K562 (cell line): ENCODE measurements around the gene UFC1. TPM values are rescaled to one million over a fixed set of nuclear protein-coding genes. Genes with fewer than 3 reads are reported as not detected.

ENCODE experiments used
- BCOR ChIP-seq: fragments of 450-650 bp; IDR thresholded peaks from 2 replicates; pipeline ENCODE4 v1.6.1; 2016
- CHD1 ChIP-seq: fragments of 200-600 bp; sonication (generic); IDR thresholded peaks from one replicate; pipeline ENCODE4 v1.6.1; 2012; ENCODE audit warnings: mild to moderate bottlenecking, moderate library complexity, low read length, inconsistent platforms
- CREM ChIP-seq: IDR thresholded peaks from 2 replicates; pipeline ENCODE4 v1.6.1; 2014; ENCODE audit warnings: antibody characterized with exemption, low read depth
- EP400 ChIP-seq: fragments of 450-650 bp; IDR thresholded peaks from 2 replicates; pipeline ENCODE4 v1.6.1; 2017; ENCODE audit warnings: antibody characterized with exemption, mild to moderate bottlenecking, moderate library complexity
- HDAC2 ChIP-seq: fragments of 450-650 bp; IDR thresholded peaks from 2 replicates; pipeline ENCODE4 v1.6.1; 2016; ENCODE audit warnings: mild to moderate bottlenecking
- MYC ChIP-seq, 2 experiments: fragments of 250-450 bp in 1 of 2; sonication (Bioruptor Pico) in 1 of 2; IDR thresholded peaks; 2 replicates each; pipeline versions ENCODE4 v1.5.1 to v1.6.1; 2012 to 2021; ENCODE audit warnings: low read depth in 2 of 2, borderline replicate concordance in 1 of 2, improper control_type of control experiment in 1 of 2, low read length in 1 of 2, mild to moderate bottlenecking in 1 of 2, moderate library complexity in 1 of 2
- NCOA4 ChIP-seq: fragments of 450-650 bp; IDR thresholded peaks from 2 replicates; pipeline ENCODE4 v1.6.1; 2018; ENCODE audit warnings: mild to moderate bottlenecking; ENCODE audit not compliant: partially characterized antibody
- POLR2AphosphoS5 ChIP-seq: IDR thresholded peaks from 2 replicates; pipeline ENCODE4 v1.6.1; 2011; ENCODE audit warnings: mild to moderate bottlenecking, low read depth, low read length, moderate library complexity; ENCODE audit not compliant: control insufficient read depth, insufficient read depth
- SIRT6 ChIP-seq: IDR thresholded peaks from one replicate; pipeline ENCODE4 v1.6.1; 2012; ENCODE audit warnings: low read depth, mild to moderate bottlenecking, control low read depth, inconsistent platforms, low read length, moderate library complexity
- SMARCA4 ChIP-seq: fragments of 450-650 bp; IDR thresholded peaks from 2 replicates; pipeline ENCODE4 v1.6.1; 2016
- ZNF140 ChIP-seq: fragments of 250-450 bp; sonication (Bioruptor Pico); IDR thresholded peaks from 2 replicates; pipeline ENCODE4 v1.8.0; 2021; ENCODE audit warnings: moderate library complexity, mild to moderate bottlenecking, inconsistent platforms
- ZNF146 ChIP-seq: IDR thresholded peaks from one replicate; pipeline ENCODE4 v1.6.1; 2018; ENCODE audit warnings: missing compliant biosample characterization; ENCODE audit not compliant: unreplicated experiment
- ZNF197 ChIP-seq: fragments of 200-800 bp; sonication (Bioruptor generic); IDR thresholded peaks from 2 replicates; pipeline ENCODE4 v1.6.1; 2016; ENCODE audit warnings: low read depth, missing genetic modification characterization, missing compliant biosample characterization
- polyA plus RNA-seq, 8 experiments: library from polyadenylated mRNA; depleted of rRNA in 4 of 8; stranded (reverse) in 5 of 8; unstranded in 3 of 8; fragments of >200 nt; fragmentation: Nextera tagmentation in 2 of 8; fragmentation: Illumina TruSeq in 1 of 8; extraction: Ambion mirVana in 2 of 8; extraction: Trizol in 1 of 8; gene quantifications; 2 replicates each; pipeline versions ENCODE4 v1.2.1 to v1.2.3, GENCODE V29; 2011 to 2014; ENCODE audit warnings: inconsistent platforms in 1 of 8, missing spikeins in 1 of 8
- total RNA-seq, 7 experiments: library from RNA; depleted of rRNA in 6 of 7; stranded (reverse); fragments of >200 nt in 6 of 7; fragmentation: Illumina TruSeq in 2 of 7; extraction: Trizol in 2 of 7; gene quantifications; 2 replicates each; pipeline versions ENCODE4 v1.2.1 to v1.2.3, GENCODE V29; 2011 to 2021; ENCODE audit warnings: low replicate concordance in 1 of 7
- TF ChIP-seq, protein P1 (sequence below), 3 experiments: fragments of 200-800 bp in 1 of 3; sonication (Bioruptor generic) in 1 of 3; sonication (generic) in 1 of 3; formaldehyde crosslinking in 1 of 3; IDR thresholded peaks; 2 replicates each; pipeline versions ENCODE4 v1.6.1 to v1.8.0; 2016 to 2022; ENCODE audit warnings: mild to moderate bottlenecking in 2 of 3, missing compliant biosample characterization in 2 of 3, missing genetic modification characterization in 2 of 3, missing genetic modification reagents in 1 of 3
- TF ChIP-seq, protein P2 (sequence below): sonication (generic); formaldehyde crosslinking; IDR thresholded peaks from 2 replicates; pipeline ENCODE4 v1.8.1; 2023; ENCODE audit warnings: mild to moderate bottlenecking, missing genetic modification reagents
- TF ChIP-seq, protein P3 (sequence below): sonication (generic); formaldehyde crosslinking; IDR thresholded peaks from 2 replicates; pipeline ENCODE4 v1.4.0; 2020; ENCODE audit warnings: mild to moderate bottlenecking, missing genetic modification reagents
- TF ChIP-seq, protein P4 (sequence below): sonication (generic); formaldehyde crosslinking; IDR thresholded peaks from 2 replicates; pipeline ENCODE4 v1.8.0; 2022; ENCODE audit warnings: mild to moderate bottlenecking, missing genetic modification reagents

The UFC1 gene
- total and polyA plus RNA-seq, 9 of the 15 experiments (the other 6 are each of a cell fraction or from before 2014, with no cell fraction given), result 92.8 to 220 (median 161) TPM

DNA sequence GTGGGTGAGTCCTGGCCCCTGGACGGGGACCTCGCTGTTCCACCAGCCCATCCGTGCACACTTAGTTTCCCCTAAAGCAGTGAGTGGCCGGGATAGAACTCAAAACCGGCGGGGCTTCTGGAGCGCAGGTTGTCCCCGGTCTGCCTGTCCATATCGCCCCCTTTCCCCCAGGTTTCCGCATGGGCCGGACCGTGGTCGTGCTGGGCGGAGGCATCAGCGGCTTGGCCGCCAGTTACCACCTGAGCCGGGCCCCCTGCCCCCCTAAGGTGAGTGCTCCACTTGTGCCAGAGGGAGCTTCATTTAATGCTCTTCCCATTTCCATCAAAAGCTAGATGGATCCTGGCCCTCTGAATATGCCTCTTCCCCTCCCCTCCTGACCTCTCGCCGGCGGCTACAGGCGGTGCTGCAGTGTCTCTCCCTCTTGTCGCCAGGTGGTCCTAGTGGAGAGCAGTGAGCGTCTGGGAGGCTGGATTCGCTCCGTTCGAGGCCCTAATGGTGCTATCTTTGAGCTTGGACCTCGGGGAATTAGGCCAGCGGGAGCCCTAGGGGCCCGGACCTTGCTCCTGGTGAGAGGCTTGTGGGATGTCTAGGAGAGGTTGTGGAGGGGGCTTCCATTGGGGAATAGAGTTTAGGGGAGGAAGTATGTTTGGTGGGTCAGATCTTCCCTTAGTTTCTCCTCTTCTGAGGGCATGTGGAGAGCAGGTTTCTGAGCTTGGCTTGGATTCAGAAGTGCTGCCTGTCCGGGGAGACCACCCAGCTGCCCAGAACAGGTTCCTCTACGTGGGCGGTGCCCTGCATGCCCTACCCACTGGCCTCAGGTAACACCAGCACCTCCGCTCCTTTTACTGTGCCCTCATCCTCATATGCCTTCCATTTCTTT is 13.1 kb downstream of the UFC1 start (continued):
- no peak for TF ChIP-seq EP400
- no peak for TF ChIP-seq HDAC2
- no peak for TF ChIP-seq POLR2AphosphoS5
- TF ChIP-seq MYC (IDR thresholded peaks at IDR 0.05; ENCODE audit: low read depth, low read length), result no peak
- TF ChIP-seq MYC (CRISPR knock-in tag; IDR thresholded peaks at IDR 0.05; ENCODE audit: borderline replicate concordance, low read depth), result peak; percentile 80
- no peak for TF ChIP-seq ZNF140 (CRISPR knock-in tag)
- TF ChIP-seq, protein P1, sequence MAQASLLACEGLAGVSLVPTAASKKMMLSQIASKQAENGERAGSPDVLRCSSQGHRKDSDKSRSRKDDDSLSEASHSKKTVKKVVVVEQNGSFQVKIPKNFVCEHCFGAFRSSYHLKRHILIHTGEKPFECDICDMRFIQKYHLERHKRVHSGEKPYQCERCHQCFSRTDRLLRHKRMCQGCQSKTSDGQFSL (CRISPR knock-in tag; IDR thresholded peaks at IDR 0.05), result 0 out of 2 replicates have a peak, but pooled peaks have one; percentile 10
- TF ChIP-seq, protein P1 (tag; IDR thresholded peaks at IDR 0.05), result no peak
- TF ChIP-seq, protein P2, sequence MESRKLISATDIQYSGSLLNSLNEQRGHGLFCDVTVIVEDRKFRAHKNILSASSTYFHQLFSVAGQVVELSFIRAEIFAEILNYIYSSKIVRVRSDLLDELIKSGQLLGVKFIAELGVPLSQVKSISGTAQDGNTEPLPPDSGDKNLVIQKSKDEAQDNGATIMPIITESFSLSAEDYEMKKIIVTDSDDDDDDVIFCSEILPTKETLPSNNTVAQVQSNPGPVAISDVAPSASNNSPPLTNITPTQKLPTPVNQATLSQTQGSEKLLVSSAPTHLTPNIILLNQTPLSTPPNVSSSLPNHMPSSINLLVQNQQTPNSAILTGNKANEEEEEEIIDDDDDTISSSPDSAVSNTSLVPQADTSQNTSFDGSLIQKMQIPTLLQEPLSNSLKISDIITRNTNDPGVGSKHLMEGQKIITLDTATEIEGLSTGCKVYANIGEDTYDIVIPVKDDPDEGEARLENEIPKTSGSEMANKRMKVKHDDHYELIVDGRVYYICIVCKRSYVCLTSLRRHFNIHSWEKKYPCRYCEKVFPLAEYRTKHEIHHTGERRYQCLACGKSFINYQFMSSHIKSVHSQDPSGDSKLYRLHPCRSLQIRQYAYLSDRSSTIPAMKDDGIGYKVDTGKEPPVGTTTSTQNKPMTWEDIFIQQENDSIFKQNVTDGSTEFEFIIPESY (CRISPR knock-in tag), result 0 out of 2 replicates have a peak, but pooled peaks have one; percentile 43
- TF ChIP-seq CHD1, result peak; percentile 86
- no peak for TF ChIP-seq SMARCA4
- TF ChIP-seq SIRT6, result no peak
- no peak for TF ChIP-seq NCOA4
- TF ChIP-seq ZNF146, result no peak
- TF ChIP-seq, protein P3, sequence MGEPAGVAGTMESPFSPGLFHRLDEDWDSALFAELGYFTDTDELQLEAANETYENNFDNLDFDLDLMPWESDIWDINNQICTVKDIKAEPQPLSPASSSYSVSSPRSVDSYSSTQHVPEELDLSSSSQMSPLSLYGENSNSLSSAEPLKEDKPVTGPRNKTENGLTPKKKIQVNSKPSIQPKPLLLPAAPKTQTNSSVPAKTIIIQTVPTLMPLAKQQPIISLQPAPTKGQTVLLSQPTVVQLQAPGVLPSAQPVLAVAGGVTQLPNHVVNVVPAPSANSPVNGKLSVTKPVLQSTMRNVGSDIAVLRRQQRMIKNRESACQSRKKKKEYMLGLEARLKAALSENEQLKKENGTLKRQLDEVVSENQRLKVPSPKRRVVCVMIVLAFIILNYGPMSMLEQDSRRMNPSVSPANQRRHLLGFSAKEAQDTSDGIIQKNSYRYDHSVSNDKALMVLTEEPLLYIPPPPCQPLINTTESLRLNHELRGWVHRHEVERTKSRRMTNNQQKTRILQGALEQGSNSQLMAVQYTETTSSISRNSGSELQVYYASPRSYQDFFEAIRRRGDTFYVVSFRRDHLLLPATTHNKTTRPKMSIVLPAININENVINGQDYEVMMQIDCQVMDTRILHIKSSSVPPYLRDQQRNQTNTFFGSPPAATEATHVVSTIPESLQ (CRISPR knock-in tag), result peak; percentile 78; the same call in 1 of the 2 replicates
- TF ChIP-seq BCOR, result no peak
- no peak for TF ChIP-seq CREM
- TF ChIP-seq ZNF197 (CRISPR knock-in tag), result no peak
- TF ChIP-seq, protein P4, sequence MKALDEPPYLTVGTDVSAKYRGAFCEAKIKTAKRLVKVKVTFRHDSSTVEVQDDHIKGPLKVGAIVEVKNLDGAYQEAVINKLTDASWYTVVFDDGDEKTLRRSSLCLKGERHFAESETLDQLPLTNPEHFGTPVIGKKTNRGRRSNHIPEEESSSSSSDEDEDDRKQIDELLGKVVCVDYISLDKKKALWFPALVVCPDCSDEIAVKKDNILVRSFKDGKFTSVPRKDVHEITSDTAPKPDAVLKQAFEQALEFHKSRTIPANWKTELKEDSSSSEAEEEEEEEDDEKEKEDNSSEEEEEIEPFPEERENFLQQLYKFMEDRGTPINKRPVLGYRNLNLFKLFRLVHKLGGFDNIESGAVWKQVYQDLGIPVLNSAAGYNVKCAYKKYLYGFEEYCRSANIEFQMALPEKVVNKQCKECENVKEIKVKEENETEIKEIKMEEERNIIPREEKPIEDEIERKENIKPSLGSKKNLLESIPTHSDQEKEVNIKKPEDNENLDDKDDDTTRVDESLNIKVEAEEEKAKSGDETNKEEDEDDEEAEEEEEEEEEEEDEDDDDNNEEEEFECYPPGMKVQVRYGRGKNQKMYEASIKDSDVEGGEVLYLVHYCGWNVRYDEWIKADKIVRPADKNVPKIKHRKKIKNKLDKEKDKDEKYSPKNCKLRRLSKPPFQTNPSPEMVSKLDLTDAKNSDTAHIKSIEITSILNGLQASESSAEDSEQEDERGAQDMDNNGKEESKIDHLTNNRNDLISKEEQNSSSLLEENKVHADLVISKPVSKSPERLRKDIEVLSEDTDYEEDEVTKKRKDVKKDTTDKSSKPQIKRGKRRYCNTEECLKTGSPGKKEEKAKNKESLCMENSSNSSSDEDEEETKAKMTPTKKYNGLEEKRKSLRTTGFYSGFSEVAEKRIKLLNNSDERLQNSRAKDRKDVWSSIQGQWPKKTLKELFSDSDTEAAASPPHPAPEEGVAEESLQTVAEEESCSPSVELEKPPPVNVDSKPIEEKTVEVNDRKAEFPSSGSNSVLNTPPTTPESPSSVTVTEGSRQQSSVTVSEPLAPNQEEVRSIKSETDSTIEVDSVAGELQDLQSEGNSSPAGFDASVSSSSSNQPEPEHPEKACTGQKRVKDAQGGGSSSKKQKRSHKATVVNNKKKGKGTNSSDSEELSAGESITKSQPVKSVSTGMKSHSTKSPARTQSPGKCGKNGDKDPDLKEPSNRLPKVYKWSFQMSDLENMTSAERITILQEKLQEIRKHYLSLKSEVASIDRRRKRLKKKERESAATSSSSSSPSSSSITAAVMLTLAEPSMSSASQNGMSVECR (CRISPR knock-in tag), result peak; percentile 29
